SK-N-SH treated with all-trans-retinoic acid at 6 μM for 48 hours (cell line): ENCODE data around the gene VTI1A.

Experiments
- ATAC-seq: fragments of 200-7000 bp; cut with Tn5 transposase; 3 replicates; pipeline ENCODE4 v1.9.1; 2020; ENCODE audit warnings: mild to moderate bottlenecking, moderate library complexity
- BACH2 ChIP-seq: fragments of 250-450 bp; sonication (Bioruptor Pico); IDR thresholded peaks from 2 replicates; pipeline ENCODE4 v1.9.0; 2021; ENCODE audit warnings: mild to moderate bottlenecking, borderline replicate concordance
- CSDC2 ChIP-seq: fragments of 250-450 bp; sonication (Bioruptor Pico); IDR thresholded peaks from 2 replicates; pipeline ENCODE4 v1.5.0; 2020; ENCODE audit warnings: mild to moderate bottlenecking, moderate library complexity
- ESRRG ChIP-seq: fragments of 250-450 bp; sonication (Bioruptor Pico); IDR thresholded peaks from 2 replicates; pipeline ENCODE4 v1.6.1; 2021; ENCODE audit warnings: mild to moderate bottlenecking
- GLIS3 ChIP-seq: fragments of 250-450 bp; sonication (Bioruptor Pico); IDR thresholded peaks from 2 replicates; pipeline ENCODE4 v1.5.0; 2020; ENCODE audit warnings: mild to moderate bottlenecking, moderate library complexity
- ISL1 ChIP-seq: fragments of 250-450 bp; sonication (Bioruptor Pico); IDR thresholded peaks from 2 replicates; pipeline ENCODE4 v2.1.2; 2022; ENCODE audit warnings: mild to moderate bottlenecking, moderate library complexity
- OSR1 ChIP-seq: fragments of 250-450 bp; sonication (Bioruptor Pico); IDR thresholded peaks from 2 replicates; pipeline ENCODE4 v1.8.0; 2022; ENCODE audit warnings: moderate library complexity, mild to moderate bottlenecking, inconsistent platforms
- RARB ChIP-seq: fragments of 250-450 bp; sonication (Bioruptor Pico); IDR thresholded peaks from 2 replicates; pipeline ENCODE4 v1.8.0; 2021; ENCODE audit warnings: mild to moderate bottlenecking, moderate library complexity
- SNAI2 ChIP-seq: fragments of 250-450 bp; sonication (Bioruptor Pico); IDR thresholded peaks from 2 replicates; pipeline ENCODE4 v1.5.0; 2020; ENCODE audit warnings: mild to moderate bottlenecking, moderate library complexity
- TCF4 ChIP-seq: fragments of 250-450 bp; sonication (Bioruptor Pico); IDR thresholded peaks from 2 replicates; pipeline ENCODE4 v1.8.0; 2021; ENCODE audit warnings: mild to moderate bottlenecking, moderate library complexity, borderline replicate concordance
- TOX ChIP-seq: fragments of 250-450 bp; sonication (Bioruptor Pico); IDR thresholded peaks from 2 replicates; pipeline ENCODE4 v1.8.0; 2021; ENCODE audit warnings: mild to moderate bottlenecking, moderate library complexity, borderline replicate concordance
- ZC3H10 ChIP-seq: fragments of 250-450 bp; sonication (Bioruptor Pico); IDR thresholded peaks from 2 replicates; pipeline ENCODE4 v1.5.1; 2021; ENCODE audit warnings: mild to moderate bottlenecking, moderate library complexity
- ZFP3 ChIP-seq: fragments of 250-450 bp; sonication (Bioruptor Pico); IDR thresholded peaks from 2 replicates; pipeline ENCODE4 v1.5.0; 2020; ENCODE audit warnings: mild to moderate bottlenecking, moderate library complexity
- ZFP30 ChIP-seq: fragments of 450-650 bp; formaldehyde crosslinking; IDR thresholded peaks from 2 replicates; pipeline ENCODE4 v1.5.0; 2022; ENCODE audit warnings: mild to moderate bottlenecking, moderate library complexity
- ZNF565 ChIP-seq: fragments of 450-650 bp; formaldehyde crosslinking; conservative IDR thresholded peaks from 2 replicates; pipeline ENCODE4 v1.5.0; 2020; ENCODE audit warnings: low read depth, mild to moderate bottlenecking, moderate library complexity
- ZNF70 ChIP-seq: fragments of 450-650 bp; formaldehyde crosslinking; IDR thresholded peaks from 2 replicates; pipeline ENCODE4 v1.5.0; 2020; ENCODE audit warnings: mild to moderate bottlenecking, moderate library complexity
- ZNF8 ChIP-seq: fragments of 450-650 bp; formaldehyde crosslinking; IDR thresholded peaks from 2 replicates; pipeline ENCODE4 v1.5.0; 2020; ENCODE audit warnings: mild to moderate bottlenecking, moderate library complexity
- TF ChIP-seq, protein P1 (sequence below): fragments of 250-450 bp; sonication (Bioruptor Pico); IDR thresholded peaks from 2 replicates; pipeline ENCODE4 v1.8.0; 2020; ENCODE audit warnings: mild to moderate bottlenecking, moderate library complexity, borderline replicate concordance
- TF ChIP-seq, protein P2 (sequence below): fragments of 250-450 bp; sonication (Bioruptor Pico); IDR thresholded peaks from 2 replicates; pipeline ENCODE4 v1.8.0; 2021; ENCODE audit warnings: low read depth, mild to moderate bottlenecking, moderate library complexity, borderline replicate concordance
- TF ChIP-seq, protein P3 (sequence below): fragments of 250-450 bp; sonication (Bioruptor Pico); IDR thresholded peaks from 2 replicates; pipeline ENCODE4 v1.5.1; 2021; ENCODE audit warnings: mild to moderate bottlenecking, moderate library complexity
- TF ChIP-seq, protein P4 (sequence below): fragments of 250-450 bp; sonication (Bioruptor Pico); IDR thresholded peaks from 2 replicates; pipeline ENCODE4 v1.5.1; 2020; ENCODE audit warnings: low read depth, mild to moderate bottlenecking, moderate library complexity
- TF ChIP-seq, protein P5 (sequence below): fragments of 250-450 bp; sonication (Bioruptor Pico); IDR thresholded peaks from 2 replicates; pipeline ENCODE4 v1.5.0; 2020; ENCODE audit warnings: mild to moderate bottlenecking, moderate library complexity

VTI1A gene

DNA sequence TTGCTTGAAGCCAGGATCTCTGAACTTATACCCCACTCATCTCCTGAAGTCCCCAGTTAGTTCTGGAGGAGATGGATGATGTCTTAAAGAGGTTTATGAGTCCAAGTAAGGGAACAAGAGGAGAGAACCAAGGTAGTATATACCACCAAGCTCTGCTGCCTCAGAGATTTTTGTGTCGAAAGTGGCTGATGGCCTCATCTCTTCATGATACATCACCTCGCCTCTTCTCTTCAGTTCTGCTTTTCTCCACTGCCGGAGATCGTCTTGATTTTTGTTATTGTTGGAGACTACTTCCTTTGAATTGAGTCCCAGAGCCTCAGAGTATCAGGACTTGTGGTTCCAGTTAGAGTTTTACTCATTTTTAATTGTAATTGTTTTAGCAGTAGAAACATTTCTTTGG is 1.9 kb downstream of the VTI1A start:
- no peak for ATAC-seq

DNA sequence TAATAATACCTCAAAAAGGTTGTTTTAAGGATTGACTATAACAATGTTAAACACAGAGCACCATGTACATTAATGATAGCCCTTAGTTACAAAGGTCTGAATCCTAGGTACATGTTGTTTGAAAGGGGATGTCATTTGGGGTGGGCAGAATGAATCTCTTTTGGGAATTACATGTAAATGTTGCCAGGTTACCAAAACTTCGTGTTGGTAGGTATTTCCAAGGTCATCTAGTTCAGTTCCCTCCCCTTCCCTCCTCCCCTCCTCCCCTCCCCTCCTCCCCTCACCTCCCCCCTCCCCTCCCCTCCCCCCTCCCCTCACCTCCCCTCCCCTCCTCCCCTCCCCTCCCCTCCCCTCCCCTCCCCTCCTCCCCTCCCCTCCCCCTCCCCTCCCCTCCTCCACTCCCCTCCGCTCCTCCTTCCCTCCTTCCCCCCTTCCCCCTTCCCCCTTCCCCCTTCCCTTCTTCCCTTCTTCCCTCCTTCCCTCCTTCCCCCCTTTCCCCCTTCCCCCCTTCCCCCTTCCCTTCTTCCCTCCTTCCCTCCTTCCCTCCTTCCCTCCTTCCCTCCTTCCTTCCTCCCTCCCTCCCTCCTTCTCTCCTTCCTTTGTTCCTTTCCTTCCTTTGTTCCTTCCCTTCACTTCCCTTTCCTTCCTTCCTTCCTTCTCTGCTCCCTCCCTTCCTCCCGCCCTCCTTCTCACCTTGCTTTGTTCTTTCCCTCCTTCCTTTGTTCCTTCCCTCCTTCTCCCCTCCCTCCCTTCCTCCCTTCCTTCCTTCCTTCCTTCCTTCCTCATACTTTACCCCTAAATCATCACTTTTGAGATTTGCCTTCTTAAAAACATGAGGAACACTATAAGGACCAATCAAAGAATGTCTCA is 8.1 kb downstream of the VTI1A start:
- no peak for ATAC-seq
- TF ChIP-seq ZC3H10 (CRISPR knock-in tag) (no peak), CSDC2 (CRISPR knock-in tag) (no peak), TOX (CRISPR knock-in tag) (no peak), ZNF8 (no peak), OSR1 (no peak), ZFP3 (CRISPR knock-in tag) (no peak), ZFP30 (no peak), RARB (CRISPR knock-in tag) (no peak), ISL1 (CRISPR knock-in tag) (no peak), ZNF565 (CRISPR knock-in tag) (no peak), ESRRG (no peak)
- TF ChIP-seq, protein P1, sequence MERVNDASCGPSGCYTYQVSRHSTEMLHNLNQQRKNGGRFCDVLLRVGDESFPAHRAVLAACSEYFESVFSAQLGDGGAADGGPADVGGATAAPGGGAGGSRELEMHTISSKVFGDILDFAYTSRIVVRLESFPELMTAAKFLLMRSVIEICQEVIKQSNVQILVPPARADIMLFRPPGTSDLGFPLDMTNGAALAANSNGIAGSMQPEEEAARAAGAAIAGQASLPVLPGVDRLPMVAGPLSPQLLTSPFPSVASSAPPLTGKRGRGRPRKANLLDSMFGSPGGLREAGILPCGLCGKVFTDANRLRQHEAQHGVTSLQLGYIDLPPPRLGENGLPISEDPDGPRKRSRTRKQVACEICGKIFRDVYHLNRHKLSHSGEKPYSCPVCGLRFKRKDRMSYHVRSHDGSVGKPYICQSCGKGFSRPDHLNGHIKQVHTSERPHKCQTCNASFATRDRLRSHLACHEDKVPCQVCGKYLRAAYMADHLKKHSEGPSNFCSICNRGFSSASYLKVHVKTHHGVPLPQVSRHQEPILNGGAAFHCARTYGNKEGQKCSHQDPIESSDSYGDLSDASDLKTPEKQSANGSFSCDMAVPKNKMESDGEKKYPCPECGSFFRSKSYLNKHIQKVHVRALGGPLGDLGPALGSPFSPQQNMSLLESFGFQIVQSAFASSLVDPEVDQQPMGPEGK (CRISPR knock-in tag) = no peak
- TF ChIP-seq, protein P2, sequence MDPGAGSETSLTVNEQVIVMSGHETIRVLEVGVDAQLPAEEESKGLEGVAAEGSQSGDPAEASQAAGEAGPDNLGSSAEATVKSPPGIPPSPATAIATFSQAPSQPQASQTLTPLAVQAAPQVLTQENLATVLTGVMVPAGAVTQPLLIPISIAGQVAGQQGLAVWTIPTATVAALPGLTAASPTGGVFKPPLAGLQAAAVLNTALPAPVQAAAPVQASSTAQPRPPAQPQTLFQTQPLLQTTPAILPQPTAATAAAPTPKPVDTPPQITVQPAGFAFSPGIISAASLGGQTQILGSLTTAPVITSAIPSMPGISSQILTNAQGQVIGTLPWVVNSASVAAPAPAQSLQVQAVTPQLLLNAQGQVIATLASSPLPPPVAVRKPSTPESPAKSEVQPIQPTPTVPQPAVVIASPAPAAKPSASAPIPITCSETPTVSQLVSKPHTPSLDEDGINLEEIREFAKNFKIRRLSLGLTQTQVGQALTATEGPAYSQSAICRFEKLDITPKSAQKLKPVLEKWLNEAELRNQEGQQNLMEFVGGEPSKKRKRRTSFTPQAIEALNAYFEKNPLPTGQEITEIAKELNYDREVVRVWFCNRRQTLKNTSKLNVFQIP (CRISPR knock-in tag) = no peak

More for the DNA sequence above, 1.9 kb downstream of the VTI1A start:
- no peak for TF ChIP-seq SNAI2 (CRISPR knock-in tag)
- no peak for TF ChIP-seq ZNF565 (CRISPR knock-in tag)
- no peak for TF ChIP-seq OSR1
- no peak for TF ChIP-seq RARB (CRISPR knock-in tag)
- no peak for TF ChIP-seq TOX (CRISPR knock-in tag)
- TF ChIP-seq, protein P3, sequence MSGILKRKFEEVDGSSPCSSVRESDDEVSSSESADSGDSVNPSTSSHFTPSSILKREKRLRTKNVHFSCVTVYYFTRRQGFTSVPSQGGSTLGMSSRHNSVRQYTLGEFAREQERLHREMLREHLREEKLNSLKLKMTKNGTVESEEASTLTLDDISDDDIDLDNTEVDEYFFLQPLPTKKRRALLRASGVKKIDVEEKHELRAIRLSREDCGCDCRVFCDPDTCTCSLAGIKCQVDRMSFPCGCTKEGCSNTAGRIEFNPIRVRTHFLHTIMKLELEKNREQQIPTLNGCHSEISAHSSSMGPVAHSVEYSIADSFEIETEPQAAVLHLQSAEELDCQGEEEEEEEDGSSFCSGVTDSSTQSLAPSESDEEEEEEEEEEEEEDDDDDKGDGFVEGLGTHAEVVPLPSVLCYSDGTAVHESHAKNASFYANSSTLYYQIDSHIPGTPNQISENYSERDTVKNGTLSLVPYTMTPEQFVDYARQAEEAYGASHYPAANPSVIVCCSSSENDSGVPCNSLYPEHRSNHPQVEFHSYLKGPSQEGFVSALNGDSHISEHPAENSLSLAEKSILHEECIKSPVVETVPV = no peak
- TF ChIP-seq ZNF8 = no peak
- no peak for TF ChIP-seq ZC3H10 (CRISPR knock-in tag)
- TF ChIP-seq GLIS3 = no peak
- no peak for TF ChIP-seq BACH2
- no peak for TF ChIP-seq ZNF70 (CRISPR knock-in tag)
- no peak for TF ChIP-seq ZFP3 (CRISPR knock-in tag)
- no peak for TF ChIP-seq CSDC2 (CRISPR knock-in tag)

DNA sequence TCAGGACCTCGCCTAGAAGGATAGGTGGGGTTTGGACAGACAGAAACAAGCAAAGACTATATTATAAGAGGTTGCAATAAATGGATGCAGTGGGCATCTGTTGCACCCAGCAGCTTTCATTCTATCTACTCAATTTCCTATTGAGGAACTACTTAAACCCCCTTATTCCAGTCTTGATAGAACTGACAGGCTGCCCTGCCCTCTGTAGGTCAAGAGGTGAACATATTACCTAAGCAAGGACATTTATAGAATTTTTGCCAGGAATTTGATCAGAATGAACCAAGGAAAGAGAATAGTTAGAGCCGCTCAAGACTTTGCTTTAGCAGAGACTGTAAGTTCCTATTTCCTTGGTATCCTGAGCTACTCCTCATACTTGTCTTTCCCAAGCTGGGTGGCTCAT is 9.5 kb downstream of the VTI1A start:
- TF ChIP-seq OSR1 (no peak), RARB (CRISPR knock-in tag) (no peak), ESRRG (no peak)
- TF ChIP-seq, protein P1 (CRISPR knock-in tag) = no peak
- no peak for ATAC-seq

DNA sequence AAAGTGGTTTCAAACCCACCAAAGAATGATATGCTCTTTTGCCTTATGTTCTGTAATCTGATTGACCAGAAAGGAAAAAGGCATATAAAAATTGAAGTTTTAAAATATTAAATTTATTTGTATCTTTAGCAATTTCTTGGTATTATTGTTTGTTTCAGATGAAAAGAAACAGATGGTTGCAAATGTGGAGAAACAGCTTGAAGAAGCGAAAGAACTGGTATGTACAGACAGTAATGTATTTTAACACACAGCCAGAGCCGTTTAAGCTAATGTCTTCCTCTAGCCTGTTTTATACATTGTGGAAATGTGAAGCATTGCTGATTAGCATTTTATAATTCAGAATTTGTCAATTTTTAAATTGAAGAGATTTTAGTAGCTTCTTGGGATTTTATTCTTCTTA is 13.4 kb downstream of the VTI1A start:
- no peak for ATAC-seq
- TF ChIP-seq, protein P2 (CRISPR knock-in tag) = no peak
- TF ChIP-seq TCF4 (CRISPR knock-in tag) (no peak), GLIS3 (no peak), ZNF8 (no peak), BACH2 (no peak)
- TF ChIP-seq, protein P4, sequence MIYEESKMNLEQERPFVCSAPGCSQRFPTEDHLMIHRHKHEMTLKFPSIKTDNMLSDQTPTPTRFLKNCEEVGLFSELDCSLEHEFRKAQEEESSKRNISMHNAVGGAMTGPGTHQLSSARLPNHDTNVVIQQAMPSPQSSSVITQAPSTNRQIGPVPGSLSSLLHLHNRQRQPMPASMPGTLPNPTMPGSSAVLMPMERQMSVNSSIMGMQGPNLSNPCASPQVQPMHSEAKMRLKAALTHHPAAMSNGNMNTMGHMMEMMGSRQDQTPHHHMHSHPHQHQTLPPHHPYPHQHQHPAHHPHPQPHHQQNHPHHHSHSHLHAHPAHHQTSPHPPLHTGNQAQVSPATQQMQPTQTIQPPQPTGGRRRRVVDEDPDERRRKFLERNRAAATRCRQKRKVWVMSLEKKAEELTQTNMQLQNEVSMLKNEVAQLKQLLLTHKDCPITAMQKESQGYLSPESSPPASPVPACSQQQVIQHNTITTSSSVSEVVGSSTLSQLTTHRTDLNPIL (CRISPR knock-in tag) = no peak
- TF ChIP-seq, protein P5, sequence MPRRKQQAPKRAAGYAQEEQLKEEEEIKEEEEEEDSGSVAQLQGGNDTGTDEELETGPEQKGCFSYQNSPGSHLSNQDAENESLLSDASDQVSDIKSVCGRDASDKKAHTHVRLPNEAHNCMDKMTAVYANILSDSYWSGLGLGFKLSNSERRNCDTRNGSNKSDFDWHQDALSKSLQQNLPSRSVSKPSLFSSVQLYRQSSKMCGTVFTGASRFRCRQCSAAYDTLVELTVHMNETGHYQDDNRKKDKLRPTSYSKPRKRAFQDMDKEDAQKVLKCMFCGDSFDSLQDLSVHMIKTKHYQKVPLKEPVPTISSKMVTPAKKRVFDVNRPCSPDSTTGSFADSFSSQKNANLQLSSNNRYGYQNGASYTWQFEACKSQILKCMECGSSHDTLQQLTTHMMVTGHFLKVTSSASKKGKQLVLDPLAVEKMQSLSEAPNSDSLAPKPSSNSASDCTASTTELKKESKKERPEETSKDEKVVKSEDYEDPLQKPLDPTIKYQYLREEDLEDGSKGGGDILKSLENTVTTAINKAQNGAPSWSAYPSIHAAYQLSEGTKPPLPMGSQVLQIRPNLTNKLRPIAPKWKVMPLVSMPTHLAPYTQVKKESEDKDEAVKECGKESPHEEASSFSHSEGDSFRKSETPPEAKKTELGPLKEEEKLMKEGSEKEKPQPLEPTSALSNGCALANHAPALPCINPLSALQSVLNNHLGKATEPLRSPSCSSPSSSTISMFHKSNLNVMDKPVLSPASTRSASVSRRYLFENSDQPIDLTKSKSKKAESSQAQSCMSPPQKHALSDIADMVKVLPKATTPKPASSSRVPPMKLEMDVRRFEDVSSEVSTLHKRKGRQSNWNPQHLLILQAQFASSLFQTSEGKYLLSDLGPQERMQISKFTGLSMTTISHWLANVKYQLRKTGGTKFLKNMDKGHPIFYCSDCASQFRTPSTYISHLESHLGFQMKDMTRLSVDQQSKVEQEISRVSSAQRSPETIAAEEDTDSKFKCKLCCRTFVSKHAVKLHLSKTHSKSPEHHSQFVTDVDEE (CRISPR knock-in tag) = no peak
